HG03457 (cell line): ENCODE measurements around the gene SLC7A6.
A peak's percentile ranks its signal among the peaks of the same experiment; 100 is the strongest.

Source experiments
- ATAC-seq: cut with Tn5 transposase; IDR thresholded peaks from one replicate; pipeline ENCODE4 v1.9.1; 2021; ENCODE audit warnings: moderate number of reproducible peaks; ENCODE audit not compliant: unreplicated experiment

Gene SLC7A6

DNA sequence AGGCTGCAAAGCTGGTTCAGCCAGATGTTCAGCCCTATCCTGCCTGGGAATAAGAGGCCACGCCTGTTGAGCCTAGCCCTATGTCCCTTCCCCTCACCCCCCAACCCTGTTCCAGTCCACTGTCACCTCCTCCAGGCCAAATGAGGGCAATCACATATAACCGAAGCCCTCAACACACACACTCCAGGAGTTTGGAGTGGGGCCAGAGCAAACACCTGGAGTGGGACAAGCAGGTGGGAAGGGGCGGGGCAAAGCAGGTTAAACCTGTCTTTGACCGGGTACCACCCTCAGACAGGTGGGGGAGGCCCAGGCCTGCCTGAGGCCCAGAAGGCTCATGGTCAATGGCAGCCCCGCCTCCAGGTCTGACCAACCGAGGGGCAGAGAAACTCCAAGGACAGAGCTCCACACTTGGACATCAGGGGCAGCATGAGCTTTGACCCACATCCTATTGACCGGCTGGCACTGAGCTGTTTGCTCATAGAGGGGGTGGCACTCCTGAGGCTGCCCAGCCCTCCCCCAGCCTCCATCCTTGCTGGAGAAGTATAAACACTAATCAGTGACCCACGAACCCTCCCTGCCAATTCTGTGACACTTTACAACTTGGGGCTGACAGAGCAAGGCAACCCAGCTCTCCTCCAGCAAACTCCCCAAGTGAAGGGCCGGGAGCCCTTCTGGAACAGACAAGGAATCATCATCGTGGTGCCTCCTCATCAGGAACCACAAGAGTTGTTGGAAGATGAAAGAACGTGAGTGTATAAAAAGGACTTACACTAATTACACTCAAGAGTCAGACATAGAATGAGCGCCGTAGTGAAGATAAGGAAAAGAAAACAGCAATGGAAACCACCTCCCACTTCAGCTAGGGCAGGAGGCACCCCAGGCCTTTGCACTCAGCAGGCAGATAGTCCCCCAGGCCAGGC, 29.9 kb upstream of the SLC7A6 start:
- ATAC-seq, result no peak

DNA sequence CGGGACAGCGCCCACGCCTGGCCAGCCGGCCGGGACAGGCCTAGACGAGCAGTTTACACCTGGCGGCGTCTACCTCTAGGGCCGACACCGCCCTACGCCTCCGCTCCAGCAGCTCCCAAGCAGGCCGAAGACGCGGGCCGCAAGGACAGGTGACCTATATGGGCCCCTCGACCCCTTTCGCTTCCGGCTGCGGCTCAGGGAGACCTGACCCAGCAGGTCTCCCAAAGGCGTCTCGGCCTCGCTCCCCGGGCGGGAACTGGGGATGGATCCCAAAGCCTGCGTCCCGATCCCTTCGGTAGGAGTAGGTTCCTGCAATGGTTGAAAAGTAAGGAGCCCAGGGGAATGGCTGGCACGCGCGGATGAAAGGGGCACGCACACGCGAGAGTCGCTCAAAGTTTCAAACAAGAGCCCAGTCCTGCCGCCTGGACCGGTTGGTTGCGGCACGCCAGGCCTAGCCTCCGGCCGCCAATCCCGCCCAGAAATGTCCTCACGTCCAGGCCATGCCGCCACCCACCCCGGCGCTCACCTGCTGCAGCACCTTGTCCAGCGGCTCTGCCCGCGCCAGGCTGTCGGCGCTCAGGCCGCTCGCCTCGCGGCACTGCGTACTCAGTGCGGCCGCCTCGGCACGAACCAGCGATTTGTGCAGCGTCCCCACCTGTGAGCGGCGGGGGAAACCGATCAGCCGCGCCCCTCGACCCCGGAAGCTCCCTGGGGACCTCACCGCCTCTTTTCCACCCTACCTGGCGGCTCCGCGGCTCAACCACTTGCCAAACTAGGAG, 29.0 kb upstream of the SLC7A6 start:
- ATAC-seq, result no peak

DNA sequence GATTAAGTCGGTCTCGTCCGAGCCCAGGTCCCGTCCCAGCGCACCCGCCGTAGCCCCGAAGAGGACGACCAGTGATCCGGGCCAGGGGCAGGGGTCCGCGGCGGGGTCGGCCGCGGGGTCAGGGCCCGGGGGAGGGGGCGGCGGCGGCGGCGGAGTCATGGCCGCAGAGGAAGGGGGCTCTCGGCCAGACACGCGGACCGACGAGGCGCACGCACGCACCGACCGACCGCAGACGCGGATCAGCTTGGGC, 28.5 kb upstream of the SLC7A6 start, which contains the start of gene ESRP2:
ESRP2 (minus strand) TSS at position 241 of the 250 bp plus-strand sequence; CDS start at position 159, 82 bp downstream.
- ATAC-seq, result no peak

DNA sequence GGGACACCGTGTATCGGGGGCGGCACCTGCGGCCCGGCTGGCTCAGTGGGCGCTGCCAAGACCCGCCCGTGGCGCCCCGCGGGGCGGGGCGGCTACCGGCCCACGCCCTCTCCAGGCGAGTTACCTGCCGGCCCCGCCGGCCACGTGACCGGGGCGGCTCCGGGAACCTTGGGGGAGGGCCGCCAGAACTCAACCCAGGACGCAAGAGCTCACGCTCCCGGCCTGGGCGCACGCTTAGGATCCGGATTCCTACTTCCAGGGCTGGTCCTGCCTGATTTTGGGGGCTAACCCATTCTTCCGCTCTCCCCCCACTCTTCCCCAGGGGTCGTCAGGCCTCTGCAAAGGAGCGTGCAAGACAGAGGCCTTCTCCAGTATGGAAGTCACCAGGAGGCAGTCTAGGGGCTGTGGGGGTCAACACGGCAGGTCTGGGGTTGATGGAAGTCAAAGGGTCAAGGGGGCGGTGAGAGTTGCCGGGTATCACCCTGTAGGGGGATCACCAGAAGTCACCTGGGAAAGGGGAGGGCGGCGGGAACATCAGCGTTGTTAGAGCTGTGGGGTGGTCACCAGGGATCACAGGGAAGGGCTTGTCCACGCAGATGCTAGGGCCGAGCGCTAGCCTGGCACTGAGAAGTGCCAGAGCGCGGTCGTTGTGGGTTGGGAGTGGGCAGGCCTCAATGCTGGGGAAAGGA, 28.0 kb upstream of the SLC7A6 start:
- ATAC-seq, result no peak

- ATAC-seq, result no peak
These were observed 27.5 kb upstream of the SLC7A6 start for GRCh38 chr16:68236826-68237242.

GRCh38 chr16:68237243-68238028, 26.9 kb upstream of the SLC7A6 start:
- ATAC-seq, result peak; percentile 65

DNA sequence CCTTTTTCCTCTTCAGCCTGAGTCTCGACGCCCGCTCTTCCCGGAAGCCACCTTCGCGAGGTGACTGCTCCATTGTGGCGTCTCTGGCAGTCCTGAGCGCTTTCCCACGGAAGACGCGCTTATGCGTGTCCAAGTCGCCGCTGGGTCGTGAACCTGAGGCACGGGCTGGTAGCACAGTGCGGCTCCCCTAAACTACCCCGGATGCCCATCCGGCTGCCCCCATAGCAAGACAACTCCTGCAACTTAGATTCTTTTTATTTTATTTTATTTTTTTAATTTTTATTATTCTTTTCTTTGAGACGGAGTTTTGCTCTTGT, 26.3 kb upstream of the SLC7A6 start:
- ATAC-seq, result no peak

DNA sequence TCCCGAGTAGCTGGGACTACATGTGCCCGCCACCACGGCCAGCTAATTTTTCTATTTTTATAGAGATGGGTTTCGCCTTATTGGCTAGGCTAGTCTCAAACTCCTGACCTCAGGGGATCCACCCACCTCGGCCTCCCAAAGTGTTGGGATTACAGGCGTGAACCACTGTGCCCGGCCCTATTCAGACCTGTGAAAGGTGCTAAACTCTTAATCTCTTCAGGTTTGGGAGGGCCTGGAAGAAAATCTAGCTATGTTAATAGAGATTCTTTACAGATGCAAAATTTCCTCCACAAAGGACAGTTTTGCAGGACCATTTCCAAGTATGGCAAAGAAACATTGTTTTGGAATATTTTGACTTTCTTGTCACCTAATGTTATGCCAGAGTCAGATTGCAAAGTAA, 22.2 kb upstream of the SLC7A6 start:
- no peak for ATAC-seq

DNA sequence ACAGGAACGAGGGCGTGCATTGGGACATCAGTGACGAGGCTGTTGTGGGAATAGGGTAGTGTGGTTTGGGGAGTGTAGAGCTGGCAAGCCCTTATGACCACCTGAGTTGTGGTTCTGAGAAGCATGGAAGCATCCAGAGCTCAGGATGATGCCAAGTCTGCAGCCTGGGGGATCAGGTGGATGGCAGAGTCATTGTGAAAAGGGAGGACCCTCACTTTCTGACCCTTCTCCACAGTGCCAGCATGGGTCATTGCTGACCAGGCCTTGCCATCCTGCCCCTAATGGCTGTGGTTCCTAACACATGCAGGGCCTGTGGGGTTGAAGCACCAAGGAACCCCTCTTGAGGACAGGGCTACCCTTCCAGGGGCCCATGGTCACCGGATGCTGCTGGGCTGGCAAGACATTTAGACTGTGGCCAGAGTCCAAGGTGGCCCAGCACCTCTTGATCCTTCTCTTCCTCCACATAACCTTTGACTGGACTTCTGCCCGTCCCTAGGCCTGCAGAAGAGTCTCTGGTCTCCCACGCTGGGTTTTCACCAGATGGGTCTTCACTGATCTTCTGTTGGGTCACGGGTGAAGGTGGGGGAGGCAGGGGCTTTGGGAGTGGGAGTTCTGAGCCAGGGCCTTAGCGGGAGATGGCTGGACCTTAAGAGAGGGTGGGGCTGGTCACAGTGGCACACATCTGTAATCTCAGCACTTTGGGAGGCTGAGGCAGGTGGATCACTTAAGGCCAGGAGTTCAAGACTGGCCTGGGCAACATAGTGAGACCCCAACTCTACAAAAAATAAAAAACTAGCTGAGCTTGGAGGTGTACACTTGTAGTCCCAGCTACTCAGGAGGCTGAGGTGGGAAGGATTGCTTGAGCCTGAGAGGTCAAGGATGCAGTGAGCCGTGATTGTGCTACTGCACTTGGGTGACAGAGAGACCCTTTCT, 21.1 kb upstream of the SLC7A6 start:
- ATAC-seq, result no peak

DNA sequence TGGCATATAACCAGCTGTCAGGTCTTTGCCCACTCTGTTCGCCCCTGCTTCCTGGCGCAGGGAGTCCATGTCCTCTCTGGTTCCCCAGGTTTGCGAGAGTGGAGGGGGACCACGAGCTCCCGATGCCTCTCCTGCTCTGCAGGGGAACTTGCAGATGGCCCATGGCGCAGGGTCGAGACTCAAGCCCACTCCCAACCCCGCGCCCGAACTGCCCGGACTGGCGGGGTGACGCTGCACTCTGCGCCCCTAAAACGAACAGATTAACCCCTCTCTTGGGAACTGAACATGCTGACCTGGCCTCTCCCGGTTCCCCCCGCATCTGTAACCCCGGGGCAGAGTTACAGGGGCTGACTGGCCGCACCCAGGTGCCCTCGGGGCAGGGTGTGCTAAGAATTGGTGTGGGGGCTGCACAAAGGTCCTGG, 19.8 kb upstream of the SLC7A6 start:
- no peak for ATAC-seq

GRCh38 chr16:68244903-68245853, 19.1 kb upstream of the SLC7A6 start, which contains the start of gene PLA2G15:
Gene PLA2G15 (plus strand): TSS chr16:68245373. CDS start chr16:68245427, 54 bp downstream.
- ATAC-seq, result peak; percentile 54

DNA sequence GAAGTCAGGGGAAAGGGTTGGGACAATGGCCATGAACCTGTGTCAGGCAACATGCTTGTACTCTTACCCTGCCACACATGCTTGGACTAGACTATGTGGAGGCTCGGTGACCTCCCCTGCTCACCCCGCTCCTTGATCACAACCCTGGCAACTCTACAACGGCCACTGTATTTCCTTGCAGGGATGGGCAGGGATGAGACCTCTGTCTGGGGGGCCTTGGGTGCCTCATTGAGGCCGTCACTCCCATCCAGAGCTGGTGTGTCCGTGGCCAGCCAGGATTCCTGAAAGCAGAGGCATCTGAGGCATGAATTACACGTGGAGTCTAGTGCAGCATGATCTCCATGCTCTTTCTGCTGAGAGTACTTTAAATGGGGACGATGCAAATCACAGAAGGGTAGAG, 18.2 kb upstream of the SLC7A6 start:
- ATAC-seq, result no peak

DNA sequence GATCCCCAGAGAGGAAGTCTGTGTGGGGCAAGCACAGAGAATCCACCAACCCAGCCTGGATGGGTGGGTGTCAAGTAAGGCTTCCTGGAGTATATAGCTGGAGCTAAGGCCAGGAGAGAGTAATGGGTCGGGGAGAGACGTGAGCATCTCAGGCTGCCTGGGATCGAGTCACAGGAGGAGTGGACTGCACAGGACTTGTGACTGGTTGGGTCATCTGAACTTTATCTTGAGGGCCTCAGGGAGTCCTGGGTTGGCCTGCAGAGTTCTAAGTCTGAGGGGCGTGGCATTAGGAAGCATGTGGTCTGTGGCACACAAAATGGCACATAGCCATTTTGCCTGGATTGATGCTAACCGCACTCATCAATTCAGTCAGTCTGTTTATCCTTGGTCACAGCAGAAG, 17.7 kb upstream of the SLC7A6 start:
- no peak for ATAC-seq

GRCh38 chr16:68247400-68247799, 16.9 kb upstream of the SLC7A6 start:
- no peak for ATAC-seq

- ATAC-seq, result no peak
These were observed 16.4 kb upstream of the SLC7A6 start for GRCh38 chr16:68247932-68248331.

GRCh38 chr16:68249371-68249770, 15.0 kb upstream of the SLC7A6 start:
- no peak for ATAC-seq

DNA sequence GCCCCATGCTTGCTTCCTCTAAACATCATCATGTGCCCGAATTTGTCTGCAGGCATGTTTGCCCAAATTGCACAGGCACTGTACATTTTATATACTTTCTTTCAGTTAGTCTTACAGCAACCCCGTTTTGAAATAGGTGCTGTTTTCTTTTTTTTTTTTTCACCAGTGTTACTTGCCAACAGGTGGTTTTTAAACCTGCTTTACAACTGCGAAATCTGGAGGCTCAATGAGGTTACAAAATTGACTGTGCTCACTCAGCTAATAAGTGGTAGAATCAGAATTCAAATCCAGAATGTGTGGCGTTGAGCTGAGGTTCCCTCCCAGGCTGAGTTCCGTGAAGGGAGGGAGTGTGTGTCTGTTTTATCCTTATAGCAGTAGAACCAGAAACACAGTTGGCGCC, 13.4 kb upstream of the SLC7A6 start:
- no peak for ATAC-seq

DNA sequence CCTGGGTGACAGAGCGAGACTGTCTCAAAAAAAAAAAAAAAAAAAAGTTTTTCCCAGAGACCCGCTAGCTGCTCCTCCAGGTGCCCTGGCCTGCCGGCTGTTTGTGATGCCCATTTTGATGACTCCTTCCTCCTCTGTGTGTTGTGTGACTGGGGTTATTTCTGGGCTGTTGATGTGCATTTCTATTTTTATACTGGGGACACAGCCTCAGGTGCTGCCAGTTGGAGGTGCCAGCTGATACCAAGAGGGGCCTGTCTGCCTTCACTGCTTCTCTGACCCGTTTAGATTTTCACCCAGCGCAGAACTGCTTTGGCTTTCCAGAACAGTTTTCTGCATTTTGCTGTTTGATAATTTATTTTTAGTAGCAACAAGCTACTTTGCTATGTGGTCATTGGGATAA, 12.5 kb upstream of the SLC7A6 start:
- no peak for ATAC-seq

DNA sequence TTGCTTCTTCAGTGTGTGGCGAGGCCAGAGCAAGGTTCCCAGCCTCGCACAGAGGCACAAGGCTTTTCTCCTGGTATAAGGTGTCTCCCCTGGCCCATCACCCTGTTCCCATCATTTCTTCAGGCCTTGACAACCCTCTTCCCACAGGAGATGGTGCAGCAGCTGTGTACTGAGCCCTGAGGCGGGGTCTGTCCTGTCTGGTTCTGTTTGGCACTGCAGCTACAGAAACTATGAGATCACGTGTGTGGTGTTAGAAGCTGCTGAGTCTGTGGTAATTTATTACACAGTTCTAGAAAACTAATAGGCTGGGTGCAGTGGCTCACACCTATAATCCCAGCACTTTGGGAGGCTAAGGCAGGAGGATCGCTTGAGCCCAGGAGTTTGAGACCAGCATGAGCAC, 11.9 kb upstream of the SLC7A6 start:
- no peak for ATAC-seq
